ENCODE data around the gene DNTT.

Gene DNTT

DNA sequence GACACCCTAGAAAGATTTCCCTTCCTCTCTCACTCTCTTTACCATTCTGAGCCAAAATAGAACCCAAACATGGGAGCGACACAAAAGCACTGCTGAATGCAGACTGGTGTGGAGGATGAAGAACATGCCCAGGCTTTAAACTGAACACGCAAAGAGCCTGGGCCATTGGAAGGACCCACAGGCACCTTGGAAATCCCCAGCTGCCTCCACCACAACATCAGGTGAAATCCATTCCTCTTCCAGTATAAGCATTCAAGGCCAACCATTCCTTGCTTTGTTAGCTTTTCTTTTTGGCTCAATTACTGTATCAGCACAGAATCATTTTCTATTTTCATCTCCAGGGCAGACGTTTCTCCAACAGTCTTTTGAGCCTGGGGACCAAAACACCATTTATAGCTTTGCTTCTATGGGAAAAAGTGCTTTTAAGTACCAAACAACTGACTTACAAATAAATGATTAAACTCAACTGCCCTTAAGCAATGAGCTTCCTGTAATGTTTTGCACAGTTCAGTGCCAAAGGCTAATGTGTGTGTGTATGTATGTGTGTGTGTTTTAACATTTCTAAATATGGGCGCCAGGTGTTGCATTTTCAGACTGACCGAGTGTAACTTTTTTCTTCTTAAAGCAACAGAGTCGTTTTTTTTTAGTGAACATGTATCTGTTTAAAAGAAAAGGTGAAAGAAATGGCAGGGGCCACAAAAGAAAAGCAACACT lies 16.7 kb upstream of the DNTT start:
- no peak for TF ChIP-seq GATA2 (IDR thresholded peaks at IDR 0.05; ENCODE audit: low read depth, low read length)
- TF ChIP-seq GATA3 (IDR thresholded peaks at IDR 0.05; ENCODE audit: low read depth, low read length): no peak

DNA sequence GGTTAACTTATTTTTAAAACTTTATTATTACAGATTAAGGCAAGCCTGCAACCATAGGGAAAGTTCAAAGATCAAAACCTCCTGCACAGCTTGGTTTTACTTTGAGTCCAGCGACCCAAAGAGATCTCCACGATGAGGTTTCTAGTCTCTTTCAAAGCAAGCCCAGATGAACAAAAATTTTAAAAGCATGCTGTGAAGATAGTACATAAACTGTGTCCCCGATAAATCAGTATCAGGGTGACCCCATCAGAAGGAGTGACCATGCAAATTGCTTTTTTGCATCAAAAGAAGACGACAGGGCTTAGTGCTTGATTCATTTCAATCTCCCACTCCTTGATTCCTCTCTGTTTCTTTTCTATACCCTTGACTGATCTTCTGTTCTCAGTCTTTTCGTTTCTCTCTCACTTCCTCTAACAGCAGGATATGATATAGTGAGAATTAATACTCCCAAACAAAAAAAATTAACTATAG lies 16.0 kb upstream of the DNTT start:
- TF ChIP-seq GATA2 (IDR thresholded peaks at IDR 0.05; ENCODE audit: low read depth, low read length) (no peak), GATA3 (IDR thresholded peaks at IDR 0.05; ENCODE audit: low read depth, low read length) (no peak)

DNA sequence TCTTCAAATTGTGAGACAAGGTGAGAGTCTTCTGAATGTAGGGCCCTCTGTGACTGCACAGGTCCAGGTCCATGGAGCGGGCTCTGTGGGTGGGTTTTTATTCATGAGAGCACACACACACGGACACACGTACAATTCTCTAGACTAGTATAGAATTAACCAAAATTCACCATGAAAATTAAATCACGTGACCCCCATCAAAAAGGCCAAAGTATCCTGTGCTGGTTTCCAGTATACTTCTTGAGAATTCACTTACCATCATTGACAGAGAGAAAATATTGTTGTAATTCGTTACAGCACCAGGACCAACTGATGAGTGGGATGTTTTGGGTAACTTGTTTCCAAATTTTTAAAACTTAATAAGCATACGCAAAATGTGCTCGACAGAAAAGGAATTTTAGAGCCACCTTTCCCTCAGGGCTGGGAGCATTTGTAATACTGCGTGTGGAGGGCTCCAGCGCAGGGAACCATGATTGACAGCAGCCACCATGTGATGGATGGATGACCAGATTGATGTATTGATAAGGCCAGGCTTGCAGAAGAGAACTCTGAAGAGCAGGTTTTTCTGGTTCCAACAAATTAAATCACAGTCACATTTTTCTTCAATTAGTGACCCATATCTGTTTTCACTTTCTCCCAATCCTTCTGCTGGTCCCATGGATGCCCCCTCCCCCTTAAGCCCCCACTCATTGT lies 14.9 kb upstream of the DNTT start:
- no peak for TF ChIP-seq GATA3 (IDR thresholded peaks at IDR 0.05; ENCODE audit: low read depth, low read length)
- no peak for TF ChIP-seq GATA2 (IDR thresholded peaks at IDR 0.05; ENCODE audit: low read depth, low read length)

DNA sequence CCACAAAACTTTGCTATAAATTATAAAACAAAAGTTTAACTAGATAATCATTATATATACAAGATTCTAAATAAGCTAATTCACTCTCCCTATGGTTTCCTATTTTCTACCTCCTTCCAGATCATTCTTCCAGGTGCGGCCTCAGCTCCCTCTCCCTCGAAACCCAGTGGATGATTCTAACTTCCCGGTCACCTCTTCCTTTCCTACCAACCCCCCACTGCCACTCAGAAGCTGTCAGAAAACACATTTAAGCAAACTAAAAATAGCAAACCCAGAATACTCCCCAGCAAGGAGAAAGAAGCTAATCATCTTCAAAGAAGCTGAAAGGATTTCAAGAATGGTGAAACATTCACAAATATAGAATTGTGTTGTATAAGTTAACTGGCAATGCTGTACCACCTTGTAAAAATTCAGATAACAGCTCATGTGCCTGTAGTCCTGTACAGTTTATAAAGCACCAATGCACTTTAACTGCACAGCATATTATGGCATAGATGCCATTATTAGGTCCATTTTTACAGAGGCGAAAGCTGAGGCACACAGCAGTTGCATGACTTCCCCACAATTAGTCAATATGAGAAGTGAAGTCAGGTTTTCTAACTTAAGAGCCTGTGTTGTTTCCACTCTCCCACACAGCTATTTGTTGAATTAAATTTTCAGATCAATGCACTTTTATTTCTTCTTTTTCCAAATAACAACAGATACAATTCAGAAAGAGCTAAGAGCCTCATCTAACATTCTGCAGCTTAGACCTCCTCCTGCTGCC lies 13.7 kb upstream of the DNTT start:
- TF ChIP-seq GATA2 (IDR thresholded peaks at IDR 0.05; ENCODE audit: low read depth, low read length) (no peak), GATA3 (IDR thresholded peaks at IDR 0.05; ENCODE audit: low read depth, low read length) (no peak)

DNA sequence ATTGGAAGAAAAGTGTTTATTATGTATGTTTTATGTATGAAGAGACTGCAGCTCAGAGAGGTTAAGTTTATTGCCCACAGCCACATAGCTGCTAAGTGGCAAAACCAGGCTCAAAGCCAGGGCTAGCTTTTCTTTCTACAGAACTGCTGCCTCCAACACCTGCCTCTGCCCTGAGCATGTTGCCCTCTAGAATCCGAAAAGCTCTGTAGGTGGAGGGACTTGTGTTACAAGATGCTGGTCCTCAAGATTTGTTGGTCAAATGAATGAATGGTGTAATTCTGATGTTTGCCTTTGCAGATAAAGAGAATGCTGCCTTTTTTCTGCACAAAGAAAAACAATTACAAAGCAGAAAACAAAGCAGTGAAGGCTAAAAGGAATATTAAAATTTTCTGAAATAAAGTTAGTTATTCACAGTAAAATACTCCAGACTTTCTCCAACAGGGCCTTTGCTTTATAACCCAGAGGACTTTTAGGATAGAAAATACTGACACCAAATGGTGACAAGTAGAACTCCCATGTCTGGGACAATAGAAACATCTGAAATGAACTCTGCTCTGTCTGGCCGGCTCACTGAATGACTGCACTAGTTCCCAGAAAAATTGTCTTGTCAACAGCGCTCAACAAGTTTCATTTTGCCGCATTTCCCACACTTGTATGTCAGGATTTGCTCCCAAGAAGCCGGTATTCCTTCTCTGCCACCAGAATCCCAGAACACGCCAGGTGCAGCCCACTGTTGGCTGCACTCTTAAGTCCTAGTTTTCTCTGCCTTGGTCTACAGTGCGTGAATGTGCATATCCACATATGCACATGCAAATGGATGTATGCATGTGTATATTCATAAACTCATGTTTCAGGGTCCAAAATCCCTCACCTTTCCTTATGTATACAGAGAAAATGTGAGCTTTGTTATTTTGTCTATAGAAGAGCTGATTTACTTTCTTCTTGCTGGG lies 11.0 kb upstream of the DNTT start:
- no peak for TF ChIP-seq GATA3 (IDR thresholded peaks at IDR 0.05; ENCODE audit: low read depth, low read length)
- TF ChIP-seq GATA2 (IDR thresholded peaks at IDR 0.05; ENCODE audit: low read depth, low read length): no peak

DNA sequence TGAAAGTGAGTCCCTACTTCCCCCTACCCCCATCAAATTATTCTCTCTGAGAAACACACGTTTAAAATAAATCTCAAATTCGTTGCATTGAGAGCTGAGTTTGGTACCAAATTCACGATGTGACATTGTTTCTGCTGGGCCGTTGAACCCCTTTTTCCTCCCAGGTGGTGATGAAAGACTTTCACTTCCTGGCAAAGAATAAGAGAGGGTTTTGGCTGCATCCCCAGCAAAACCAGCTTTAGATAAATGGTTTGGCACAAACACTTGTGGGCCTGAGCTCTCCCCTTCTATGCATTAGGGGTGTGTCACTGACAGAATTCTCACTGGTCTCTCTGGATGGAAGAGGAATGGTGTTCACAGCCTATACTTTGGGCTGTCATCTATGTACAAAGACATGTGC lies 8.8 kb upstream of the DNTT start:
- TF ChIP-seq GATA3 (IDR thresholded peaks at IDR 0.05; ENCODE audit: low read depth, low read length) (no peak), GATA2 (IDR thresholded peaks at IDR 0.05; ENCODE audit: low read depth, low read length) (no peak)

DNA sequence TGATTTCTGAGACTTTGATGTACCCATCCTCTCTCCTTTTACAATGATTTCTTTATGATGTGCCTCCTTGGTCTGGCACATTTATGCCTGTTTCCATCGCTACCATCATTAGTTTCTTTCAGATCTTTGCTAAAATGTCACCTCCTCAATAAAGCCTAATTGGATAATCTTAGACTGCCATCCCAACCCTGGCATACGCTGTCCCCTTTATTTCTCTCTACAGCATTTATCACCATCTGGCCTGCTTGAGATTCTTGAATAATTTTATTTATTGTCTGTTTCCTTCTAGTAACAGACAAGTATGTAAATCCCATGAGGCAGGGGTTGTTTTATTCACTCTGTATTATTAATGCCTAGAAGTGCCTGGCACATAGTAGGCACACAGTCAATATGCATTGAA lies 6.7 kb upstream of the DNTT start:
- no peak for TF ChIP-seq GATA2 (IDR thresholded peaks at IDR 0.05; ENCODE audit: low read depth, low read length)
- no peak for TF ChIP-seq GATA3 (IDR thresholded peaks at IDR 0.05; ENCODE audit: low read depth, low read length)

DNA sequence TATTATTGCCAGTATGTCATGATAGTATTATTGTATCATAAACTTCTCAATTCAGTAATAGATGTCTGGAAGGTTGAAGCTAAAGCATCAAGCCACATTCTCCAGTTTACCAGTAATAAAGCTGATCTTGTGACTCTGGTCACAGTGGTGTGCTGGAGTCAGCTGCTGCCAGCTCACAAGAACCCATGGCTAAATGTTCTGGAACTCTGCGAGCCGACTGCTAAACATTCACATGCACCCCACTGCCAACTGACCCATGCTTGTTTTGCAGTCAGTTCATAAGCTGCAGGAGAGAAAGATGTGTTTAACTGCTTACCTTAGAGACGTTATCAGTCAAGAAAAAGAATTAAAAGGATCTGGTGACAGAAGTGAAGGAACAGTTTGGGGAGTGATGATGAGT lies 5.9 kb upstream of the DNTT start:
- TF ChIP-seq GATA3 (IDR thresholded peaks at IDR 0.05; ENCODE audit: low read depth, low read length) (no peak), GATA2 (IDR thresholded peaks at IDR 0.05; ENCODE audit: low read depth, low read length) (no peak)

DNA sequence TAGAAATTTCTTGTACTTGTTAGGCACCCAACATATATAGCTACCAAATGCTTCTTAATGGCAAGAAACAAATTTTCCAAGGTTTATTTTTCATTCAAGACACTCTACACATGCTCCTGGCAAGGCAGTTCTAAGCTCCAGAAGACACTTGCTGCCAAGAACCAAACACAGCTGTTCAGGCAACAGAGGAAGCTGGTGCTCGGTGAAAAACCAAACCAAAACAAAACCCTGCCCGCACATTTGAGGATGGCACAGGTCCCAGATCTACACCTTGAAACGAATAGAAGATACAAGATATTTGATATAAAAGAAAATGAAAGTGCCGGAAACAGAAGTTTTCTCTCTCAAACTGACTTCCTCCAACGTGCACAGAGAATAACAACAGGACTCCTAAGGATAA lies 4.9 kb upstream of the DNTT start:
- TF ChIP-seq GATA3 (IDR thresholded peaks at IDR 0.05; ENCODE audit: low read depth, low read length) (no peak), GATA2 (IDR thresholded peaks at IDR 0.05; ENCODE audit: low read depth, low read length) (no peak)

DNA sequence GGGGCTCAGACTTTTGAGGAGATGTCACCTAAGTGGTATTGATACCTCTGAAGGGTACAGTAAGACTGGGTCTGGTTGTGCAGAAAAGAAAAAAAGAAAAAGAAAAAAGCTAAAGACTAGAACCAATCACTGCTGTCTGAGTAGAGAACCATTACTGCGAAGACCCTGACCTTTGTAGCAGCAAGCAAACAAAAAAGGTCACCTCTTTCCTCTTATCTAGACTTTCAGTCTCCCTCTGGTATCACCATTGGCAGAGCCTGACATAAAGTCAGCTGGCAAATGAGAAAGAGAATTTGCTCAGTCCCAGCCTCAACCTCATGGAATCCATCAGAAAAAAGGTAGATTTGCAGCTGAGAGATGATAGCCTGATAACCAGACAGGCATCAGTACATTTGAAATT lies 2.6 kb upstream of the DNTT start:
- TF ChIP-seq GATA3 (IDR thresholded peaks at IDR 0.05; ENCODE audit: low read depth, low read length) (no peak), GATA2 (IDR thresholded peaks at IDR 0.05; ENCODE audit: low read depth, low read length) (peak; percentile 31; the same call in 1 of the 2 replicates)

DNA sequence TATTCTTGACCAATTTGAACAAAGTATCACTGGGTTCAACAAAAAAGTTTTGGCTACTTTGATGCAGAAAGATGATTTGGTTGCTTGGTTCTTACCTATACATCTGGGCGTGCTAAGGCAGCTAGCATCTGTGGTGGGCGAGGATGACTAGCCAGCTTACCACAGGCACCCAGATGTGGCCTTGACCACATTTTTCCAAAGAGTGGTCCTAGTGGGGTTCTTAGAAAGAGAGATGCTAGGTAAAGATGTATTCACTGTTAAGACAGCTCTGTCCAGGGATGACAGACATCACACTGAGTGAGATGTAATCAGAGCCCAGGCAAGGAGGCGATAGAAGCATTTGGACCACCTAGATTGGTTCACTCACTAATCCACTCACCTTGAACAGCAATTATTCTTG lies 785 bp downstream of the DNTT start:
- TF ChIP-seq GATA3 (IDR thresholded peaks at IDR 0.05; ENCODE audit: low read depth, low read length) (no peak), GATA2 (IDR thresholded peaks at IDR 0.05; ENCODE audit: low read depth, low read length) (no peak)

DNA sequence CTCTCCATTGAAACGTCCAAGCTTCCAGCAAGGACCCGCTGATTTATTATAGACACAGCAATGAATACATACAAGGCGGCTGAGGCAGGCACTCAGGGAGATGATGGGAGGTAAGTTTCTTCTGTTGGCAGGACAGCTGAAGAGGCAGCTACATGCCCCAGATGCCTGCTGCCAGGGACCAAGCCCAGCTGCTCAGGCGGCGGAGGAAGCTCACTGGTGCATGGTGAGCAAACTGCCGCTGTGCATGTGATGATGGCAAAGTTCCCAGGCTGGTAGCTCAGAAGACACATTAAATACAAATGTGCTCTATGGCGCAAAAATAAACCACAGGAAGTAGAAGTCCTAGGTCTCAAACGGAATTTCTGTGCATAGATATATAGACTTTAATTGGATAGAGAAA lies 2.3 kb downstream of the DNTT start:
- no peak for TF ChIP-seq GATA3 (IDR thresholded peaks at IDR 0.05; ENCODE audit: low read depth, low read length)
- no peak for TF ChIP-seq GATA2 (IDR thresholded peaks at IDR 0.05; ENCODE audit: low read depth, low read length)

DNA sequence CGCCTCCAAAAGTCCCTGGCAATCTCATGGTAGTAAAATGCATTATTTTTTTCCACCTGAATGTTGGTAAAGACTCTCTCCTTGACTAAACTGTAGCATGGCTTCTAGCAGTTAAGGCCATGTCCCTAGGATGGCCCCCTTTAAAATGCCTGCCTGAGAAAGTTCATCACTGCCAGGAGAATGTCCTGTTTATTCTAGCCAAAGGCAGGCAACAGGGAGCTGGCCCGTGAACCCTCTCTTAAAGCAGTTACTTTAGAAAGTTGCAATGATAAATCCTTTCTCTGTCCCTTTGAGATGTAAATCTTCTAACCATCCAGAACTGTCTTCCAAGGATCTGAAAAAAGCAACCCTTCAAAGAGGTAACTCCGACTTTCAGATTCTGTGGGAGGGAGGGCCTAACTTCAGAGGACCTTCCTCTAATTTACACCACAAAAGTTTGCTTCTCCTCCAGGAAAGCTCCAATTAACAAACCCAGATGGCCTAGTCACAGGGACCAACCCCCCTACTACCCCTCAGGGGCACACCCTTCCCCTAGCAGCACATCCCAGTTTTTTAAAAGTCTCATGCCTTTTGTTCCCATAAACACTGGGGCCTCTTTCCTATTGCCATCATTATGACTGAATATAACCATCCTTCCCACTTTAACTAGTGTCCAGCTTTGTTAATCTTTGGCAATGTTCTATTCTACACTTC lies 5.5 kb downstream of the DNTT start:
- TF ChIP-seq GATA3 (IDR thresholded peaks at IDR 0.05; ENCODE audit: low read depth, low read length) (no peak), GATA2 (IDR thresholded peaks at IDR 0.05; ENCODE audit: low read depth, low read length) (no peak)

All from SH-SY5Y (cell line).